ENCODE data around the gene DYNLT2B.
A peak's percentile ranks its signal among the peaks of the same experiment; 100 is the strongest.
"Not testable (repeated sequence)": the region's sequence is repeated elsewhere in the genome, so short reads cannot be mapped to it uniquely, and the experiment has no call there.

The DYNLT2B gene

GRCh38 chr3:196317687-196318467 lies at the start of gene DYNLT2B:
Gene DYNLT2B (minus strand): TSS chr3:196318240. CDS start chr3:196318152, 88 bp downstream.
- peak; percentile 52 to 73 for DNase-seq (ENCODE audit: low read depth in 2 of 2, low spot score in 1 of 2)

DNA sequence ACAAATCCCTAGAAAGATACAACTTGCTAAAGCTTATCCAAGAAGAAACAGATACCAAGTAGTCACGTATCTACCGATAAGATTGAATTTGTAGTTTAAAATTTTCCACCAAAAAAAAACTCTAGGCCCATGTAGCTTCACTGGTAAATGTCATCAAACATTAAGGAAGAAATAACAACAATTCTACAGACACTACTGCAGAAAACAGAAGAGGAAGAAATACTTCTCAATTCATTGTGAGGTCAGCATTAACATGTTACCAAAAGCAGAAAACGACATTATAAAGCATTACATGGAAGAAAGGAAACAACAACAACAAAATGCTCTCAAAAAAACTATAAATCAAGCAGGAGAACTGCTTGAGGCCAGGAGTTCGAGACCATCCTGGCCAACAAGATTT lies 47.7 kb upstream of the DYNLT2B start:
- DNase-seq (ENCODE audit: low read depth in 2 of 2, low spot score in 1 of 2): no peak

DNA sequence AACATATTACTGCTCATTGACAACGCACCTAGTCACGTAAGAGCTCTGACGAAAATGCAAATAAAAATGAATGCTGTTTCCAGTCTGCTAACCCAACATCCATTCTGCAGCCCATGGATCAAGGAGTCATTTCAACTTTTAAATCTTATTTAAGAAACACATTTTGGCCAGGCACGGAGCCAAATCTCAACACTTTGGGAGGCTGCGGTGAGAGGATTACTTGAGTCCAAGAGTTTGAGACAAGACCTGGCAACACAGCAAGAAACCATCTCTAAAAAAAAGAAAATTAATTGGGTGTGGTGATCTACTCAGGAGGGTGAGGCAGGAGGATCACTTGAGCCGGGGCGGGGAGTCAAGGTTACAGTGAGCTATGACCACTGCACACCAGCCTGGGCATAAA lies 42.5 kb upstream of the DYNLT2B start:
- no peak for DNase-seq (ENCODE audit: low read depth in 2 of 2, low spot score in 1 of 2)

GRCh38 chr3:196358540-196358939 lies 40.5 kb upstream of the DYNLT2B start:
- not testable (repeated sequence) for DNase-seq (ENCODE audit: low read depth in 2 of 2, low spot score in 1 of 2)

GRCh38 chr3:196357905-196358304 lies 39.9 kb upstream of the DYNLT2B start:
- no peak for DNase-seq (ENCODE audit: low read depth in 2 of 2, low spot score in 1 of 2)

GRCh38 chr3:196356556-196356955 lies 38.5 kb upstream of the DYNLT2B start:
- no peak for DNase-seq (ENCODE audit: low read depth in 2 of 2, low spot score in 1 of 2)

DNA sequence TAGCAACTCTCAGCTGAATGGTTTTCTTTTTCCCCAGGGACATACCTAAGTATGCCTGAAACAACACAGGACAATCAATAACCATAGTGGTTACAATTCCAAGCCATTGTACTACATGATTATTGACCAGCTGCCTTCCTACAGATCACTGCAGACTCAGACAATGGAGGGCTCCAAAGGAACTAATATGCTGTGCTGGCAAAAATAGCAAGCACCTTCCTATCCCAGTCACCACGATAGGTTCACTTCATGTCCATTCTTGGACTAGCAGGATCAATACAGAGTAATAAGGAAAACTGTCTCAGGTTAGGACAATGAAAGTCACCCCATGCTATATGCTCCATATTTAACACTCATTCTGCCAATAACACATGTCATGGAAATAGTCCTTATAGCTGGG lies 37.6 kb upstream of the DYNLT2B start:
- no peak for DNase-seq (ENCODE audit: low read depth in 2 of 2, low spot score in 1 of 2)

- no peak for DNase-seq (ENCODE audit: low read depth in 2 of 2, low spot score in 1 of 2)
Measured at GRCh38 chr3:196354132-196354531, 36.1 kb upstream of the DYNLT2B start.

DNA sequence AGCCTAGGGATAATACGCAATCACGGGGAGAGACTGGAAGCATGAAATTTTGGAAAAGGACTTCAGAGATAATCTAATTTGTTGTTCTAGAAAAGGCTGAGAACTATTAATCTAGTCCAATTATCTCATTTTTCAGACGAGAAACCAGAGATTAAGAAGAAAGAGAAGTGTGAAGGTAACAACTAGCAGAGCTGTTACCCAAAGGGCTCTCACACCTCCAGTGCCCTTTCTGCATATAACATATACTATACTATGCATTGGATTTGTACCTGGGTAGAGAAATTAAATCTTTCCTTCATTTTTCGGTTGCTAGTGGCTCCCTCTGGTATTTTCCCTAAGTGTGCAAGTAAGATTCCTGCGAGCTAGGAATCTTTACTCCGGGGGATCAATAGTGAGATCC lies 33.5 kb upstream of the DYNLT2B start:
- DNase-seq (ENCODE audit: low read depth in 2 of 2, low spot score in 1 of 2): no peak

- no peak for DNase-seq (ENCODE audit: low read depth in 2 of 2, low spot score in 1 of 2)
Measured at GRCh38 chr3:196350067-196350466, 32.0 kb upstream of the DYNLT2B start.

GRCh38 chr3:196348698-196349097 lies 30.7 kb upstream of the DYNLT2B start:
- DNase-seq (ENCODE audit: low read depth in 2 of 2, low spot score in 1 of 2): no peak

DNA sequence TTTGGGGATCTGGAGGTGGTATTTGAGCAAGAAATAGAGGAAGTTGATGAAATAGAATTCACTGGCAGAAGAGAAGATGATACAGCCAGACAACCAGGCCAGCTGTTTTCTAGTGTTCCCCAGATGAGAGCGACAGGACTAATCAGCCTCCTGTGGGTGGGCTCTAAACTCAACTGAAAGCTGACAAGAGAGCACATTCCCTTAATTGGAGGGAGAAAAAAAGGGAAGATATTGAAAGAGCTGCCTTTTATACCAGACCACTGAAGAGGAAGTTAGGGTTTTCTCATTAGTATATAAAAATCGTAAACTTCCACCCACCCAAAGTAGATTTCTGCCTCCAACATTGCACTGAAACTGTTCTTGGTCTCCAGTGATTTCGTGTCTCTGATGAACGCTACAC lies 26.6 kb upstream of the DYNLT2B start:
- DNase-seq (ENCODE audit: low read depth in 2 of 2, low spot score in 1 of 2): no peak

DNA sequence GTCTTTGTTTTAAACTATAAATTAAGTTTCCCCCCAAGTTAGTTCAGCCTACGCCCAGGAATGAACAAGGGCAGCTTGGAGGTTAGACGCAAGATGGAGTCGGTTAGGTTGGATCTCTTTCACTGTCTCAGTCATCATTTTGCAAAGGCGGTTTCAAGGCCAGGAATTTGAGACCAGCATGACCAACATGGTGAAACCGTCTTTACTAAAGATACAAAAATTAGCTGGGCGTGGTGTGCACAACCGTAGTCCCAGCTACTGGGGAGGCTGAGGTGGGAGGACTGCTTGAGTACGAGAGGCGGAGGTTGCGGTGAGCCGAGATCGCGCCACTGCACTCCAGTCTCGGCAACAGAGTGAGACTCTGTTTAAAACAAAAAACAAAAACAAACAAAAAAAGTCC lies 25.9 kb upstream of the DYNLT2B start:
- not testable (repeated sequence) for DNase-seq (ENCODE audit: low read depth in 2 of 2, low spot score in 1 of 2)

DNA sequence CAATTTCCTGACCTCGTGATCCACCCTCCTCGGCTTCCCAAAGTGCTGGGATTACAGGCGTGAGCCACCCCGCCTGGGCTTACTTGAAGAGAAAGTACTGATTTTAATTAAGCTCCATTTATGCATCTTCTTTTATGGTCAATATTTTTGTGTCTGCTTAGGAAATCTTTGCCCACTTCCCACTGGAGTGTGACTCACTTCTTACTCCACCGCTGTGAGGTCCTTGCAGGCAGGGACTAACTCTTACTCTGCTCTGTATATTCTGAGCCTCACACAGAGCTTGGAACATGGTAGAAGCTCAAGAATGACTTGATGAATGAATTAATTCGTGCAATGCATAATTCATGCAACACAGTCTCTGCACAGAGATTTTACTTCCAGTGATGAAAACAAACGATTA lies 23.1 kb upstream of the DYNLT2B start:
- no peak for DNase-seq (ENCODE audit: low read depth in 2 of 2, low spot score in 1 of 2)

DNA sequence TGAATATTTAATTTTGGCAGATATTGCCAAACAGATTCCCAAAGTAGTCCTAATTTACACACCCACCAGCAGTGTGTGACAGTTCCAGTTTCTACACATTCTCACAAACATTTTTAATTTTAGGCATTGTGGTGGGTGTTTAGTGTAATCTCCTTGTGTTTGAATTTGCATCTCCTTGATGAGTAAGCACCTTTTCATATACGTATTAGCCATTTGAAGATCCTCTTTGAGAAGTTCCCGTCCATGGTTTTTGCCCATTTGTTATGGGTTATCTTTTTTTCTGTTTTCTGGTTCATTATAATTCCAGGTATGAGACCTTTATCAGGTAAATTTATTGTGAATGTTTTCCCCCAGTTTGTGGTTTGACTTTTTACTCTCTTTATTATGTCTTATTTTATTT lies 22.4 kb upstream of the DYNLT2B start:
- DNase-seq (ENCODE audit: low read depth in 2 of 2, low spot score in 1 of 2): no peak

DNA sequence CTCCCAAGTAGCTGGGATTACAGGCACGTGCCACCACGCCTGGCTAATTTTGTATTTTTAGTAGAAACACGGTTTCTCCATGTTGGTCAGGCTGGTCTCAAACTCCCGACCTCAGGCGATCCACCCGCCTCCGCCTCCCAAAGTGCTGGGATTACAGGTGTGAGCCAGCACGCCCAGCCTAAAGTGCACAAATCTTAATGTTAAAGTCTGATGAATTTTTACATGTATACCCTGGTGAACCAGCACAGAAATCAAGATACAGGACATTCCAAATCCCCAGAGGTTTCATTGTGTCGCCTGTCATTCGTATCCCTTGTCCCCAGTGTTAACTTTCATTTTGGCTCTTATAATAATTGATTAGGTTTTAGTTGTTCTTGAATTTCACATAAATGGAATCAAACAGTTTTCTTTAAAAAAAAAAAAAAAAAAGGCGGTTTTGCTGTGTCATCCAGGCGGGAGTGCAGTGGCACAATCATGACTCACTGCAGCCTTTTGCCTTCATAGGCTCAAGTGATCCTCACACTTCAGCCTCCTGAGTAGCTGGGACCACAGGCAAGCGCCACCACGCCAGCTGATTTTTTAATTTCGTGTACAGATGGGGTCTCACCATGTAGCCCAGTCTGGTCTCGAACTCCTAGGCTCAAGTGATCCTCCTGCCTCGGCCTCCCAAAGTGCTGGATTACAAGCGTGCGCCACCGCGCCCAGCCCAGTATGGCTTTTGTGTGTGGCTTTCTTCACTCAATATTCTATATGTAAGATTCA lies 21.6 kb upstream of the DYNLT2B start:
- no peak for DNase-seq (ENCODE audit: low read depth in 2 of 2, low spot score in 1 of 2)

DNA sequence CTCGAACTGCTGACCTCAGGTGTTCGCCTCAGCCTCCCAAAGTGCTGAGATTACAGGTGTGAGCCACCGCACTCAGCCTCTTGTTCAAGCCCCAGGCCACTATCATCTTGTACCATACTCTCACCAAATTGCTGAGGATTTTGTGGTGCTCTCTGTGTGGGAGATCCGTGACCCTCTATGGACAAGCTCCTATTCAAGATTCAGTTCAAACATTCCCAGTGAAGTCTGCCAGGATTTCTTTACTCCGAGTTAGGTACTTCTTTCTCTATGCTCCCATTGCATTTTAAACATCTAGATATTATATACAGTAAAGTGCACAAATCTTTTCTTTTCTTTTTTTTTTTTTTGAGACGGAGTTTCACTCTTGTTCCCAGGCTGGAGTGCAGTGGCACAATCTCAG lies 21.0 kb upstream of the DYNLT2B start:
- no peak for DNase-seq (ENCODE audit: low read depth in 2 of 2, low spot score in 1 of 2)

- DNase-seq (ENCODE audit: low read depth in 2 of 2, low spot score in 1 of 2): no peak
Measured at GRCh38 chr3:196336319-196337145, 18.5 kb upstream of the DYNLT2B start.

DNA sequence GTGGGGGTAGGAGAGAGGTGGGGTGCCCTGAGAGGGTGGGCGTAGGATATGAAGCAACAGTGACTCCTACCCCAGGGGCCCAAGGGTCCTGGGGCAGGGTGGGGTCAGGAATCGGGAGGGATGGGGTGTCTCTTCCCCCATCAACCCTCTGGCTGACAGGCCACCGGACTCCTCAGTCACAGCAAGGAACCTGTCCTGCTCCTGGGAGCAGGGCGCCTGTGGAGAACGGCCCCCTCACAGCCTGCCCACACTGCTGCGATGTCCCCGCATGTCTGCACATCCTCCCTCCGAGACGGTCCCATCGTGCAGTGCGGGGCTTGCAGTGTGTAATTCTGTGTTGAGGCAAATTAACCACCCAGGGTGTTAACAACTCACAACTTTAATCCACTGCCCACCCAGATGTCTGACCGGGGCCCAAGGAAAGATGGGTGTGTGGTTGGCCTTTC lies 17.5 kb upstream of the DYNLT2B start:
- DNase-seq (ENCODE audit: low read depth in 2 of 2, low spot score in 1 of 2): no peak

GRCh38 chr3:196334982-196335381 lies 16.9 kb upstream of the DYNLT2B start:
- DNase-seq (ENCODE audit: low read depth in 2 of 2, low spot score in 1 of 2): no peak

GRCh38 chr3:196332168-196332567 lies 14.1 kb upstream of the DYNLT2B start:
- DNase-seq (ENCODE audit: low read depth in 2 of 2, low spot score in 1 of 2): no peak

DNA sequence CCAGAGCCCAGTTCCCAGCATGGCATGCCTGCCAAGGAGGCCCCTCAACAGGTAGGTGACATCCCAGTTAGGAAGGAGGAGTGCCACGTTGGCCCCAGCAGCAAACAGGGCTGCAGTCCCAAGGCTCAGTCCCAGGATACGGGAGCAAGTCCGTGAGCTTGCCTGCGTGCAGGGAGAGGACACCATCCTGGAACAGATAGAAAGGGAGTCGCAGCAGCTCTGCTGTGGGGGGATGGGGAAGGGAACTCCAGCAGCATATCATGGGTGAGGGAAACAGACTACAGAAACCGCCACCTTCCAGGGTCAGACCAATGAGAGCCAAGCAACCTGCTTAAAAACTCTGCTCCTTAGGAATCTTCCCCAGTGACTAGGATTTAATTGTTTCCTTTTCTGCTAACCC lies 9.4 kb upstream of the DYNLT2B start:
- DNase-seq (ENCODE audit: low read depth in 2 of 2, low spot score in 1 of 2): no peak
